HTERT RPE-1 (cell line): ENCODE data around the gene APELA.
"Not testable (repeated sequence)": the region's sequence is repeated elsewhere in the genome, so short reads cannot be mapped to it uniquely, and the experiment has no call there.

Experiments
- in situ Hi-C: fragments of 300-500 bp; cut with MboI; formaldehyde crosslinking; loops from 4 replicates; pipeline ENCODE4 v1.14.3; 2020; ENCODE audit warnings: low sequenced_read_pairs

APELA gene

GRCh38 chr4:164924670-164925238 is 47.8 kb downstream of the APELA start:
- in situ Hi-C loops = no loop called here

DNA sequence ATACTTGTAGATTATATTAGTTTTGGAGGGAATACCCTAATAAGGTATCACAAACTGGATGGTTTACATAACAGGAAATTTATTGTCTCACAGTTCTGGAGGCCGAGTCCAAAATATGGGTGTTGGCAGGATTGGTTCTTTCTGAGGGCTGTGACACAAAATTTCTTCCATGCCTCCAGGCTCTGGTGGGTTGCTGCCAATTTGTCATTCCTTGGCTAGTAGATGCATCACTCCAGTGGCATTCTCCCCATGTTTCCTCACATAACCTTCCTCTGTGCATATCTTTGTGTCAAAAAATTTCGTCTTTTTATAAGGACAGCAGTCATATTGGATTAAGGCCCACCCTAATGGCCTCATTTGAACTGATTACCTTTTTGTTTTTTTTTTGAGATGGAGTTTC is 49.3 kb downstream of the APELA start:
- in situ Hi-C loops = no loop called here

DNA sequence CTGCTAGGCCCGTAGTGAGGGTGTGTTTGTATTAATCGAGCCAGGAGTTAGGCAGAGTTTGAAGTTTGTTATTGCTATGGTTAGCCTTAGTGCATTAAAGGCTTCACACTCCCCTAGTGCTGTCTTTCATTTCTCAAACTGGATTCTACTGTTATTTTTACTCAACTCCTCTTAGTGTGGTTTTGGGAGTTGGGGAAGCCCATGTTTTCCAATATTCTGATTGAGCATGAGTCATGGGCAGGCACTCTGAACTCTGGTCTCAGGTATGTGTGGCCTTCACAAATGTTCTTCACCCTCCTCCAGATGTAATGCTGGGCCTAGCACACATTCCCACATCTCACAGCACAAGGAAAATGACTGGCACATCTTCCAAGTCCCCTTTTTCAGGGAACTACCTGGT is 50.1 kb downstream of the APELA start:
- in situ Hi-C loops = not testable (repeated sequence)

DNA sequence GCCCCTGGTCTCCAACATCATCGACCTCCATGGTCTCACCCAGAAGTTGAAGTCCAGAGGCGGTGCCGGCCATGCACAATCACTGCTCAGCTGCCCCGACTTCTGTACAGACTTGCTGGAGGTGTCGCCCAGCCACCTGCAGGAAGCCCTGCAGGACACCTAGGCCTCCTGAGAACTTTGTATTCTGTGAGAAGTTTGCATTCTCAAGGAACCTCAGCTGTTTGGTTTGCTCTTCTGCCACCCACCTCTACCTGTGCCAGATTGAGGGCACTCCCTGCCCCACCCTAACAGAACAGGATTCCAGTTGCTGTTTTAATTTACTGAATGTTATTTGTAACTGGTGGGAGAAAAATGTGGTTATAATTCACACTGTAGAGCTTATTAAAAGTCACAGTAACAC is 53.7 kb downstream of the APELA start:
- in situ Hi-C loops = no loop called here

- in situ Hi-C loops = no loop called here
Observed at GRCh38 chr4:164931551-164932324, 54.8 kb downstream of the APELA start.

GRCh38 chr4:164933244-164933643 is 56.3 kb downstream of the APELA start:
- in situ Hi-C loops = no loop called here

DNA sequence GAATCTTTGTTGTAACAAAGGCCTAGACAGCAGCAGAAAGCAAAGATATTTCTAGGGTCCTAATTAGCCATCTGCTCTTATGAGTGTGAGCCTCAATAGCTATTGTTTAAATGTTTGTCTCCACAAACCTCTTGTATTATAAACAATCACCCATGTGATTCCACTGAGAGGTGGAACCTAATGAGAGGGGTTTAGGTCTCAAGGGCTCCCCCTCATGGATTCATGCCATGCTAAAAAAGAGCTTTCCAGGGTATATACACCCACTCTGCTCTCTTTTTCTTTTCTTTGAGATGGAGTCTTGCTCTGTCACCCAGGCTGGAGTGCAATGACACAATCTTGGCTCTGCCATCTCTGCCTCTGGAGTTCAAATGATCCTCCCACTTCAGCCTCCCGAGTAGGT is 58.4 kb downstream of the APELA start:
- in situ Hi-C loops = no loop called here

DNA sequence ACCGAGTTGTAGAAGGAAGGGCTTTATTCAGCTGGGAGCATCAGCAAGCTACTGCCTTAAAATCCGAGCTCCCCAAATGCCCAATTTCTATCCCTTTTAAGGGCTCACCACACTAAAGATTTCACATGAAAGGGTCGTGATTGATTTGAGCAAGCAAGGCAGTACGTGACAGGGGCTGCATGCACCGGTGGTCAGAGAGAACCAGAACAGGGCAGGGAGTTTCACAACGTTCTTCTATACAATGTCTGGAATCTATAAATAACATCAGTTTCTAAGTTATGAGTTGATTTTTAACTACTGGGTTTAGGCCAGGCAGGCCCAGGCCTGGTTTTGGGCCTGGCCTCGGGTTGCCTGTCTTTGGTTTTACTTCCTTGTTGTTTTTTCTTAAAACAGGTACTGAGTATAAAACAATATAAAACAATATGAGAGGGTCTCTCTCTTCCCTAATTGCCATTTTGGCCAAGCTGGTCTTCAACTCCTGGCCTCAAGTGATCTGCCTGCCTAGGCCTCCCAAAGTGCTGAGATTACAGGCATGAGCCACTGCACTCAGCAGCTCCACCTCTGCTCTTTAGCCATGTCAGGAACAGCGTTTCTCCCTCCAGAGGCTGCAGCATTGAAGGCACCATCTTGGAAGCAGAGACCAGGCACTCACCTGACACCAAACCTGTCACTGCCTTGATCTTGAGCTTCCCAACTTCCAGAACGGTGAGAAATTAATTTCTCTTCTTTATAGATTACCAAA is 59.1 kb downstream of the APELA start:
- in situ Hi-C loops = not testable (repeated sequence)

- in situ Hi-C loops = no loop called here
Observed at GRCh38 chr4:164937576-164938270, 60.7 kb downstream of the APELA start.

DNA sequence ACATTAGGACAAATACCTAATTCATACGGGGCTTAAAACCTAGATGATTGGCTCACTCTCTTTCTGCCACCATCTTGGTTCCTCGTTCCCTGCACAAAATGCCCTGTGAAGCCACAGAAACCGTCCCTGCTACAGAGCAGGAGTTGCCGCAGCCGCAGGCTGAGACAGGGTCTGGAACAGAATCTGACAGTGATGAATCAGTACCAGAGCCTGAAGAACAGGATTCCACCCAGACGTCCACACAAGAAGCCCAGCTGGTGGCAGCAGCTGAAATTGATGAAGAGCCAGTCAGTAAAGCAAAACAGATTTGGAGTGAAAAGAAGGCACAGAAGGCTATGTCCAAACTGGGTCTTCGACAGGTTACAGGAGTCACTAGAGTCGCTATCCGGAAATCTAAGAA is 66.2 kb downstream of the APELA start:
- in situ Hi-C loops = no loop called here

GRCh38 chr4:164945146-164945545 is 68.2 kb downstream of the APELA start:
- in situ Hi-C loops = no loop called here

- in situ Hi-C loops = no loop called here
Observed at GRCh38 chr4:164946810-164947209, 69.8 kb downstream of the APELA start.
